ENCODE data around the gene CHD1L. TPM values are rescaled to one million over a fixed set of nuclear protein-coding genes. Genes with fewer than 3 reads are reported as not detected.
"Not testable (repeated sequence)": the region's sequence is repeated elsewhere in the genome, so short reads cannot be mapped to it uniquely, and the experiment has no call there.

CHD1L gene
- total RNA-seq, 1 experiment from 2014 or later, result 40.0 TPM

DNA sequence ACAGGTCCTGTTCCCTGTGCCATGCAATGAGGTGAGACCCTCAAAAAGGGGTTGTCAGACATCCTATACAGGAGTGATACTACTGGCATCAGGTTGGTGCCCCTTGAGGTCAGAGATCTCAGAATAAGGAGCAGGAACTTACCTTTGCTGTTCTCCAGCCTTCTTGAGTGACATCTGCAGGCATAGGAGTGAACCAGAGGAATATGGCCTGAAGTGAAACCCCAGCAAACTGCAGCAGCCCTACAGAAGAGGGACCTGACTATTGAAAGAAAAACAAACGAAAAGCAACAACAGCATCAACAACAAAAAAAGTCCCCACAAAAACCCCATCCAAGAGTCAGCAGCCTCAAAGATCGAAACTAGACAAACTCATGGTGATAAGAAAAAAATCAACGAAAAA lies 74.5 kb downstream of the CHD1L start:
- no peak for DNase-seq (ENCODE audit: low read depth)
- in situ Hi-C loops (cut with HindIII; ENCODE audit: low pct_unique_long_range_greater_than_20kb, low sequenced_read_pairs), result no loop called here

DNA sequence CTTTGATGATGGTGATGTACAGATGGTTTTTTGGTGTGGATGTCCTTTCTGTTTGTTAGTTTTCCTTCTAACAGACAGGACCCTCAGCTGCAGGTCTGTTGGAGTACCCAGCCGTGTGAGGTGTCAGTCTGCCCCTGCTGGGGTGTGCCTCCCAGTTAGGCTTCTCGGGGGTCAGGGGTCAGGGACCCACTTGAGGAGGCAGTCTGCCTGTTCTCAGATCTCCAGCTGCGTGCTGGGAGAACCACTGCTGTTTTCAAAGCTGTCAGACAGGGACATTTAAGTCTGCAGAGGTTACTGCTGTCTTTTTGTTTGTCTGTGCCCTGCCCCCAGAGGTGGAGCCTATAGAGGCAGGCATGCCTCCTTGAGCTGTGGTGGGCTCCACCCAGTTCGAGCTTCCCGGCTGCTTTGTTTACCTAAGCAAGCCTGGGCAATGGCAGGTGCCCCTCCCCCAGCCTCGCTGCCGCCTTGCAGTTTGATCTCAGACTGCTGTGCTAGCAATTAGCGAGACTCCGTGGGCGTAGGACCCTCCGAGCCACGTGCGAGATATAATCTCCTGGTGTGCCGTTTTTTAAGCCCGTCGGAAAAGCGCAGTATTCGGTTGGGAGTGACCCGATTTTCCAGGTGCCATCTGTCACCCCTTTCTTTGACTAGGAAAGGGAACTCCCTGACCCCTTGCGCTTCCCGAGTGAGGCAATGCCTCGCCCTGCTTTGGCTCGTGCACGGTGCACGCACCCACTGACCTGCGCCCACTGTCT lies 84.6 kb downstream of the CHD1L start:
- DNase-seq (ENCODE audit: low read depth); in situ Hi-C loops (cut with HindIII; ENCODE audit: low pct_unique_long_range_greater_than_20kb, low sequenced_read_pairs): not testable (repeated sequence)

GRCh38 chr1:147334292-147334691 lies 91.8 kb downstream of the CHD1L start:
- DNase-seq (ENCODE audit: low read depth), result no peak
- in situ Hi-C loops (cut with HindIII; ENCODE audit: low pct_unique_long_range_greater_than_20kb, low sequenced_read_pairs), result no loop called here

- in situ Hi-C loops (cut with HindIII; ENCODE audit: low pct_unique_long_range_greater_than_20kb, low sequenced_read_pairs), result no loop called here
- DNase-seq (ENCODE audit: low read depth), result no peak
These were observed 93.8 kb downstream of the CHD1L start for GRCh38 chr1:147336291-147336690.

GRCh38 chr1:147337040-147337630 lies 94.7 kb downstream of the CHD1L start:
- in situ Hi-C loops (cut with HindIII; ENCODE audit: low pct_unique_long_range_greater_than_20kb, low sequenced_read_pairs), result no loop called here
- no peak for DNase-seq (ENCODE audit: low read depth)

DNA sequence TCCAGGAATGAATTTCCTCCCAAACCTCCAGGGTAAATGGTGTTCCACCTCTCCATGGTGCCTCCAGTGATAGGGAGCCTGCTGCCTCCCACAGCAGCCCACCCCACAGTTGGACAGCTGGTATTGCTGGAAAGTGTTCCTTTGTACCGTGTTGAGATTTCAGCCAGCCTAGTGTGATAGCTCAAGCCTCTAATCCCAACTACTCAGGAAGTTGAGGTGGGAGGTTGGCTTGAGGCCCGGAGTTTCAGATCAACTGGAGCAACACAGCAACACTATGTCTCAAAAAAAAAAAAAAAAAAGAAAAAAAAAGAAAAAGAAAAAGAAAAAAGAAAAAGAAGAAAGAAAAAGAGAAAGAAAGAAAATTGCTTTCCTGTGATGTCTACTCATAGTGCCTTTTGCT lies 96.1 kb downstream of the CHD1L start:
- DNase-seq (ENCODE audit: low read depth), result no peak
- in situ Hi-C loops (cut with HindIII; ENCODE audit: low pct_unique_long_range_greater_than_20kb, low sequenced_read_pairs), result no loop called here

GRCh38 chr1:147341246-147341645 lies 98.8 kb downstream of the CHD1L start:
- in situ Hi-C loops (cut with HindIII; ENCODE audit: low pct_unique_long_range_greater_than_20kb, low sequenced_read_pairs), result no loop called here
- no peak for DNase-seq (ENCODE audit: low read depth)

Other genes starting within 250 kb of the CHD1L start
- gene PRKAB2, start 70.2 kb upstream of the CHD1L start, total RNA-seq (2014; rRNA removed; shearing (Covaris generic); ENCODE audit: low replicate concordance), result 9.4 and 19.7 TPM in 2 replicates
- gene FMO5, start 17.3 kb upstream of the CHD1L start, total RNA-seq (2014; rRNA removed; shearing (Covaris generic); ENCODE audit: low replicate concordance), result 0.30 and 0.35 TPM in 2 replicates

Measured in Caki2 (cell line).